ENCODE results near the gene MOB2.

Gene MOB2

GRCh38 chr11:1482581-1483444 lies 3.8 kb downstream of the MOB2 start:
- TF ChIP-seq TARDBP (IDR thresholded peaks at IDR 0.05) (no peak), HDGF (IDR thresholded peaks at IDR 0.05; ENCODE audit: borderline replicate concordance) (no peak), FOXK2 (IDR thresholded peaks at IDR 0.05) (no peak), SP1 (IDR thresholded peaks at IDR 0.05) (no peak), FOXM1 (IDR thresholded peaks at IDR 0.05; ENCODE audit: borderline replicate concordance) (no peak)
- POLR2A ChIA-PET, result no interaction called here
- no peak for DNase-seq (ENCODE audit: extremely low spot score)
- CTCF ChIA-PET, result interaction anchor here (0.7 kb wide), 1 partner anchor 480 kb away, joined by 3 read pairs; no protein-coding TSS in a partner anchor

GRCh38 chr11:1481861-1482441 lies 4.6 kb downstream of the MOB2 start:
- POLR2A ChIA-PET, result no interaction called here
- no peak for DNase-seq (ENCODE audit: extremely low spot score)
- TF ChIP-seq ELF4 (IDR thresholded peaks at IDR 0.05), result no peak
- no peak for TF ChIP-seq L3MBTL2 (conservative IDR thresholded peaks at IDR 0.05)
- no peak for TF ChIP-seq TARDBP (IDR thresholded peaks at IDR 0.05)
- no peak for TF ChIP-seq ZNF384 (IDR thresholded peaks at IDR 0.05)
- no peak for TF ChIP-seq CTBP1 (IDR thresholded peaks at IDR 0.05; ENCODE audit: borderline replicate concordance)
- no peak for TF ChIP-seq BHLHE40 (IDR thresholded peaks at IDR 0.05; ENCODE audit: borderline replicate concordance)
- no peak for TF ChIP-seq HDGF (IDR thresholded peaks at IDR 0.05; ENCODE audit: borderline replicate concordance)
- TF ChIP-seq PKNOX1 (IDR thresholded peaks at IDR 0.05), result no peak
- no peak for TF ChIP-seq FOXM1 (IDR thresholded peaks at IDR 0.05; ENCODE audit: borderline replicate concordance)
- TF ChIP-seq LEF1 (IDR thresholded peaks at IDR 0.05; ENCODE audit: borderline replicate concordance), result no peak
- no peak for TF ChIP-seq FOXA1 (IDR thresholded peaks at IDR 0.05)
- no peak for TF ChIP-seq ARNT (IDR thresholded peaks at IDR 0.05)
- CTCF ChIA-PET, result no interaction called here

GRCh38 chr11:1481483-1481825 lies 5.1 kb downstream of the MOB2 start:
- TF ChIP-seq FOXK2 (IDR thresholded peaks at IDR 0.05) (no peak), PKNOX1 (IDR thresholded peaks at IDR 0.05) (no peak), FOXA1 (IDR thresholded peaks at IDR 0.05) (no peak), SUZ12 (IDR thresholded peaks at IDR 0.05) (no peak), L3MBTL2 (conservative IDR thresholded peaks at IDR 0.05) (no peak), ZNF384 (IDR thresholded peaks at IDR 0.05) (no peak), ELF4 (IDR thresholded peaks at IDR 0.05) (no peak), SP1 (IDR thresholded peaks at IDR 0.05) (no peak), CTBP1 (IDR thresholded peaks at IDR 0.05; ENCODE audit: borderline replicate concordance) (no peak), NFRKB (IDR thresholded peaks at IDR 0.05) (no peak), LEF1 (IDR thresholded peaks at IDR 0.05; ENCODE audit: borderline replicate concordance) (no peak), ARNT (IDR thresholded peaks at IDR 0.05) (no peak), BHLHE40 (IDR thresholded peaks at IDR 0.05; ENCODE audit: borderline replicate concordance) (no peak), TARDBP (IDR thresholded peaks at IDR 0.05) (no peak), FOXM1 (IDR thresholded peaks at IDR 0.05; ENCODE audit: borderline replicate concordance) (no peak), HDGF (IDR thresholded peaks at IDR 0.05; ENCODE audit: borderline replicate concordance) (no peak)
- no peak for DNase-seq (ENCODE audit: extremely low spot score)
- POLR2A ChIA-PET, result no interaction called here
- CTCF ChIA-PET, result no interaction called here

GRCh38 chr11:1480555-1481482 lies 5.8 kb downstream of the MOB2 start:
- no peak for DNase-seq (ENCODE audit: extremely low spot score)
- ChIA-PET CTCF (no interaction called here), POLR2A (no interaction called here)
- TF ChIP-seq CTBP1 (IDR thresholded peaks at IDR 0.05; ENCODE audit: borderline replicate concordance), result no peak
- no peak for TF ChIP-seq TARDBP (IDR thresholded peaks at IDR 0.05)
- no peak for TF ChIP-seq PKNOX1 (IDR thresholded peaks at IDR 0.05)
- no peak for TF ChIP-seq SP1 (IDR thresholded peaks at IDR 0.05)

DNA sequence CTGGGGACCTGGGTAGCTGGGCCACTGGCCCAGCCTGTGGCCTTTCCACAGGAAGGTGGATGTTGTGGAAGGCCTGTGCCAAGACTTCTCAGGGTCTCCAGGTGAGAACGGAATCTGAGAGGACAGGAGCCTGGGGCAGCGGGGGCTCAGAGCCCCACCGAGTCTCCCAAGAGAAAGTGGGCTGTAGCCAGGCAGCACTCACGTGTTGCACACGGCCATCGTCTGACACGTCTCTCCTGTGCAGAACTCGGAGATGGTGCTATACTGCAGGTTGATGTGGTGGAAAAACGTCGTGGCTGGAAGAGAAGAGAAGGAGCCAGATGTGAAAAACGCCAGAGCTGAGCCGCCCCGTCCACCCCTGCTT lies 6.4 kb downstream of the MOB2 start:
- POLR2A ChIA-PET, result no interaction called here
- DNase-seq (ENCODE audit: extremely low spot score), result no peak
- TF ChIP-seq L3MBTL2 (conservative IDR thresholded peaks at IDR 0.05) (no peak), PKNOX1 (IDR thresholded peaks at IDR 0.05) (no peak), ZNF384 (IDR thresholded peaks at IDR 0.05) (no peak), FOXA1 (IDR thresholded peaks at IDR 0.05) (no peak), HDGF (IDR thresholded peaks at IDR 0.05; ENCODE audit: borderline replicate concordance) (no peak), SP1 (IDR thresholded peaks at IDR 0.05) (no peak), FOXM1 (IDR thresholded peaks at IDR 0.05; ENCODE audit: borderline replicate concordance) (no peak), FOXK2 (IDR thresholded peaks at IDR 0.05) (no peak)
- CTCF ChIA-PET, result no interaction called here

Data from HEK293T (cell line).